NCI-H1436 (cell line): Measurements from ENCODE around the gene AK5.
"Not testable (repeated sequence)": the region's sequence is repeated elsewhere in the genome, so short reads cannot be mapped to it uniquely, and the experiment has no call there.

ENCODE experiments used
- DNase-seq: peaks from one replicate; lab custom pipeline; 2025; lab: John Stamatoyannopoulos, UW

The AK5 gene

GRCh38 chr1:77399250-77400086 is 117.6 kb downstream of the AK5 start:
- no peak for DNase-seq

DNA sequence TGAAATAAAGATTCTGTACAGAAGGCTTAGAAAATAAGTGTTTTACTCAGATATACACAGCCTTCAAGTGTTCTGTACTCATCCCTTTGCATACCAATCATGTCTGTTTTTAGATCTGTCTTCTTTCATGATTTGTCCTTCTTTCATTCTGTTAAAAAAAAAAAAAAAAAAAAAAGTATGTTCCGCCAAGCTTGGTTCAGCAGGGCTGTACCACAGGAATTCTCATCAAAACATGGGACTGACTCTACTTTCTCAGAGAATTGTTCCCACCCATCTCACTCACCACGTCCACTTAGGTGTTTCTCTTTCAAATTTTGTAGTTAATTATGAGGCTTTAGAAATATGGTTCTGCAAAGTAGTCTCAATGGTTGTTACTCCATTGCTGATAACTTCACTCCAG is 119.0 kb downstream of the AK5 start:
- no peak for DNase-seq

GRCh38 chr1:77401384-77401783 is 119.6 kb downstream of the AK5 start:
- no peak for DNase-seq

GRCh38 chr1:77405186-77405585 is 123.4 kb downstream of the AK5 start:
- no peak for DNase-seq

DNA sequence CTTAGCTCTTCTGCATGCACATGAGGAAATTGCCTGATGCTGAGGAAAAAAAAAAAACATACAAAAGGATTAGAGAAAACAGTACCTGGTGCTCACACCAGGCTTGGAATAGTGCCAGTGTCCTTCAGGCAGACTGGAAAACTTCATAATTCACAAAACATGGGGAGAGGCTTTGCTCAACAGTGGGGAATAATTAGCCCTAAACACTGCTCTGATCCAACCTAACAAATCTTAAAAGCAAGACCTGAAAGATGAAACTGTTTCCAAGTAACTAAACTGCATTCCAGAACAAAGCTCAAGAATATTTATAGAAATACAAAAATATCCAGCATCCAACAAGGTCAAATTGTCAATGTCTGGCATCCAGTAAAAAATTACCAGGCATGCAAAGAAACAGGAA is 124.8 kb downstream of the AK5 start:
- no peak for DNase-seq

DNA sequence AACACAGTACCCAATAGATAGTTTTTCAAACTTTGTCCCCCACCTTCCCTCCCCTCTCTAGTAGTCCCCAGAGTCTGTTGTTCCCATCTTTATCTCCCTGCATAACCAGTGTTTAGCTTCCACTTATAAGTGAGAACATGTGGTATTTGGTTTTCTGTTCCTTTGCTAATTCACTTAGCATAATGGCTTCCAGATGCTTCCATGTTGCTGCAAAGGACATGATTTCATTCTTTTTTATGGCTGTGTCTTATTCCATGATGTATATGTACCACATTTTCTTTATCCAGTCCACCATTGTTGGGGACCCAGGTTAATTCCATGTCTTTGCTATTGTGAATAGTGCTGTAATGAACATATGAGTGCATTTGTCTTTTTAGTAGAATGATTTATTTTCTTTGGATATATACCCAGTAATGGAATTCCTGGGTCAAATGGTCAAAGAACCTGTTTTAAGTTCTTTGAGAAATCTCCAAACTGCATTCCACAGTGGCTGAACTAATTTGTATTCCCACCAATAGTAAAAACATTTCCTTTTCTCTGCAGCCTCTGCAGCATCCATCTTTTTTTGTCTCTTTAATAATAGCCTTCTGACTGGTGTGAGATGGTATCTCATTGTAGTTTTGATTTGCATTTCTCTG is 126.0 kb downstream of the AK5 start:
- DNase-seq = no peak

- DNase-seq = not testable (repeated sequence)
These were observed 127.1 kb downstream of the AK5 start for GRCh38 chr1:77408933-77409332.

- DNase-seq = no peak
These were observed 130.4 kb downstream of the AK5 start for GRCh38 chr1:77412069-77412819.

DNA sequence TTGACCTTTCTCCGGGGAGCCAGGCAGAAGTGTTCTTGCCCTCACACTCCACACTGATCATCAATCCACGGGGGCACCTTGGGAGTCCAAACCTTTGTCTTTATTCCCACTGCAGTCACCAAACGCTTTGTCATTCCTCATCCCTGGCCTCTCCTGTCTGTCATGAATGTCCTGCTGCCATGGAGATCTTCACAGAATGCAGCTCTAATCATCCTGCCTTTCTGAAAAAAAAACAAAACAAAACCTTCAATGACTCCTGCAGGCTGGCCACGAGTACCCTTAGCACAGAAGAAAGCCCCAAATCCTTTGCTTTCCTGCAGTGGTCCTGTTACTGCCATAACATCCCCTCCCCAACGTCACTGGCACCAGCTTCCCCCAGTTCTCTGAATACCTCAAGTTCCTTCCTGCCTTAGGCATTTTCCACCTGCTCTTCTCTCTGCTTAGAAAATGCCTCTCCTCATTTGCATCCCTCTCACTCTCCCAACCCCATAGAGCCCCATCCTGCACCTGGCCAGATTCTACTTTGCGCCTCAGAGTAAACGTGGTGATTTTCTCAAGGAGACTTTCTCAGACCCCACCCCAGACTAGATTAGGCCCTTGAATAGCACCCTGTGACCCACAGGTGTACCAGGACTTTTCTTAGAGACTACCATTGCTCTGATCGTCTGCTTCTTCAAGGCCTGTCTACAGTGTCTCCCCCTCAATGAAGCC is 131.2 kb downstream of the AK5 start:
- no peak for DNase-seq

GRCh38 chr1:77413541-77414335 is 131.9 kb downstream of the AK5 start:
- no peak for DNase-seq

DNA sequence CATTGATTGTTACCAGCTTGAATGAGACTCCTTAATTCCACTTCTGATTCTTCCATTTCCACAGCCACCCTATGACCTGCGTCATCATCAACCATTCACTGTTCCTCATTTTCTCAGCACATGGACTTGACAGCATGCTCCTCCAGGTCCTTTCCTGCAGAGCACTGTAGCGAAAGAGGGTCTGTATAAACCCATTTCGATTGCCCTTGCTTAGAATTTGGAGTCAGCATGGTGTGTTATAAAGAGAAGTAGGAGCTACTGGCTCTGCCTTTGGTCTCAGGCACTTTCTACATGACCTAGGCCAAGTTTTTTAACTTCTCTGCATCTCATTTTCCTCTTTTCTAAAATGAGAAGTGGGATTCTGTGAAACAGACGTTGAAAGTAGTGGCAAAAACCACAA is 133.8 kb downstream of the AK5 start:
- DNase-seq = no peak

DNA sequence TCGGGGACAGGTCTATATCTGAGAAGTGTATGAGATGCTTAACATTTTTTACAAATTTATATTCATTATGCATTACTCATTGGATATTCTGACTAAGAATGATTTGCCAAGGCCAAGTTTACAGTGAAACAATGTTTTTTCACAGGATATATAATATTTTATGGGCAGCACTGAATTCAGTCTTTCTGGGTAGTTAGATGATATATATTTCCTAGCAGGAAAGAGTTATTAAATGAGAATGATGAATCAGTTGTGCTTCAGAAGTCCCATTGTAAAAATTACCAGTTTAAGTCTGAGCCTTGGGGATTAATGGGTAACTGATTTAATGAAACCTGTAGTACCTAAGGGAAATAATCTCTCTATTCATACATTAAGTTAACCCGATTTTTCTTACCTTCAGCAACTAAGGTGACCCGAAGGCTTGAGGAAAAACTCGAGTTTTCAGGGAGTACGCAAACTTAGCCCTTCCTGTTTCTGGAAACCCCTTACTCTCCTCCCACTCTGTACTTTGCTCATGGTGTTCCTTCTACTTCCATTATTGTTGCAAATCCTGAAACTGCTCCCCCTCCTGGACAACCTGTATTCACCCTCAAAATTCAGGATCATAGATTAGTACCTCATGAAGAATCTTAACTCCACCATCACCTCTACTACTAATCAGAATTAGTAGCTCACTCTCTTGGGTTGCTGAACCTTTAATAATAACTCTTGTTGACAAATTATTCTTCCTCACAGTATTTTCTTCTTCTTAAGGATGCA is 135.1 kb downstream of the AK5 start:
- no peak for DNase-seq

- DNase-seq = not testable (repeated sequence)
These were observed 136.2 kb downstream of the AK5 start for GRCh38 chr1:77418055-77418454.

- no peak for DNase-seq
These were observed 139.8 kb downstream of the AK5 start for GRCh38 chr1:77421504-77422233.

- no peak for DNase-seq
These were observed 142.4 kb downstream of the AK5 start for GRCh38 chr1:77424236-77424635.

- DNase-seq = no peak
These were observed 146.2 kb downstream of the AK5 start for GRCh38 chr1:77428068-77428467.

- no peak for DNase-seq
These were observed 149.3 kb downstream of the AK5 start for GRCh38 chr1:77430966-77431690.

DNA sequence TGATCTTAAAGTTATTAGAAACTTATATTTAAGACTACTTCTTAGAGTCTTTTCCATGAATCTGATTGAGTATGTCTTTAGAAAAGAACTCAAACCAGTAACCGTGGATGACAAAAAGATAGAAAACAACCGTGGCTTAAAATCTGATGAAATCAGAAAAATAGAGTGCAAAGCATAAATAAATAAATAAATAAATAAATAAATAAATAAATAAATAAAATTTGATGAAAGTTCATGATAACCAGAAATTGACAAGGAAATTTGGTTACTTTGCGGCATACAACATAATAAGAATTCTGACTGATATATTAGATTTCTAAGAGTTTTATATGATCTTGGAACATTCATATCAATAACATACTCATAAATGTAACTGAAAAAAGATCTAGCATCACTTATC is 152.1 kb downstream of the AK5 start:
- no peak for DNase-seq

GRCh38 chr1:77434967-77435366 is 153.1 kb downstream of the AK5 start:
- no peak for DNase-seq
